Activated naive CD8-positive, alpha-beta T cell treated with anti-CD3 and anti-CD28 coated beads for 36 hours (primary cell): ENCODE data around the gene SLC6A3. TPM values are rescaled to one million over a fixed set of nuclear protein-coding genes. Genes with fewer than 3 reads are reported as not detected.
A peak's percentile ranks its signal among the peaks of the same experiment; 100 is the strongest.

Experiments used
- DNase-seq: peaks from one replicate; pipeline ENCODE4 v3.0.0; 2021
- H3K27ac Mint-ChIP-seq: one replicate; pipeline ENCODE4 v1.8.0; 2022; ENCODE audit warnings: mild to moderate bottlenecking, moderate library complexity, mixed read lengths
- H3K27me3 Mint-ChIP-seq: one replicate; pipeline ENCODE4 v1.8.0; 2022; ENCODE audit warnings: mild to moderate bottlenecking, mixed read lengths
- H3K36me3 Mint-ChIP-seq: one replicate; pipeline ENCODE4 v1.8.0; 2021; ENCODE audit warnings: mild to moderate bottlenecking, mixed read lengths
- H3K4me1 Mint-ChIP-seq: one replicate; pipeline ENCODE4 v1.8.0; 2021; ENCODE audit warnings: mixed read lengths
- H3K4me3 Mint-ChIP-seq: one replicate; pipeline ENCODE4 v1.8.0; 2022; ENCODE audit warnings: mild to moderate bottlenecking, moderate library complexity, mixed read lengths
- H3K9me3 Mint-ChIP-seq: one replicate; pipeline ENCODE4 v1.8.0; 2022; ENCODE audit warnings: mixed read lengths
- total RNA-seq, 2 experiments: library from RNA; stranded (reverse); gene quantifications; one replicate each; pipeline ENCODE4 v1.2.3, GENCODE V29; 2021

Gene SLC6A3
- total RNA-seq, 2 experiments from 2014 or later: not detected

DNA sequence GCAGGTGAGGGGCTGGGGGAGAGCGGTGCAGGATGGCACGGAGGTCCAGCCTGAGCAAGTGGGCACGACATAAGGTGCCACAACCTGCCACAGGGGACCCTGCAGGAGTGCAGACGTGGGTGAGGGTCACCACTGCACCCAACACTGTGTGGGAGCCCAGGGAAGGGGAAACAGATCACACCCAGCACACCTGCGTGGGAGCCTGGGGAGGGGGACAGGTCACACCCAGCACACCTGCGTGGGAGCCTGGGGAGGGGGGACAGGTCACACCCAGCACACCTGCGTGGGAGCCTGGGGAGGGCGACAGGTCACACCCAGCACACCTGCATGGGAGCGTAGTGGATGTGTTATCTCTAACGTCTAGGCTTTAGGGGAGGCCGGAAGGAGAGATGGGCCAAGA lies 53.0 kb downstream of the SLC6A3 start:
- Mint-ChIP-seq H3K9me3 (no peaks in the 10 kb centered on the region), H3K4me1 (peaks cover 2% of the 10 kb centered on the region), H3K27ac (no peak overlapping the region), H3K27me3 (peaks cover 16% of the 10 kb centered on the region), H3K4me3 (no peak overlapping the region), H3K36me3 (no peaks in the 10 kb centered on the region)
- no peak for DNase-seq

DNA sequence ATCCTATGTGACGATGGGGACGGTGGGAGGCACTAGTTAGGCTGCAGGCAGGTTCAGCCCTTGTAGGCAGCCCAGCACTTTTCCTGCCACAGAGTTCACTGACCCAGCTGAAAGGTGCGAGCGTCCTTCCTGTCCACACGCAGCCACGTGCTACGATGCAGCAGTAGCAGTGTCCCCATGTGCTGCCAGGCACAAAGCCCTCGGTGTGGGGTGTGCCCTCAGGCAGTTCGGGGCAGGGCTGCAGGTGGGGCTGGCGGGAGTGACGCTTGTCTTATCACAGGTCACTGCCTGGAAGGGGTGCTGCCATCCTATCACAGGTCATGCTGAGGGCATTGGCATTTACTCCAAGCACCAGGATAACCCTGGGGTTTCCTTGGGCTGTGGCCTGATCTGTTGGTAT lies 53.5 kb downstream of the SLC6A3 start:
- no peak for DNase-seq
- H3K9me3 Mint-ChIP-seq: no peaks in the 10 kb centered on the region
- H3K4me3 Mint-ChIP-seq: no peak overlapping the region
- H3K36me3 Mint-ChIP-seq: no peaks in the 10 kb centered on the region
- H3K27me3 Mint-ChIP-seq: peaks cover 16% of the 10 kb centered on the region
- H3K27ac Mint-ChIP-seq: no peak overlapping the region
- peaks cover 6% of the 10 kb centered on the region for H3K4me1 Mint-ChIP-seq

DNA sequence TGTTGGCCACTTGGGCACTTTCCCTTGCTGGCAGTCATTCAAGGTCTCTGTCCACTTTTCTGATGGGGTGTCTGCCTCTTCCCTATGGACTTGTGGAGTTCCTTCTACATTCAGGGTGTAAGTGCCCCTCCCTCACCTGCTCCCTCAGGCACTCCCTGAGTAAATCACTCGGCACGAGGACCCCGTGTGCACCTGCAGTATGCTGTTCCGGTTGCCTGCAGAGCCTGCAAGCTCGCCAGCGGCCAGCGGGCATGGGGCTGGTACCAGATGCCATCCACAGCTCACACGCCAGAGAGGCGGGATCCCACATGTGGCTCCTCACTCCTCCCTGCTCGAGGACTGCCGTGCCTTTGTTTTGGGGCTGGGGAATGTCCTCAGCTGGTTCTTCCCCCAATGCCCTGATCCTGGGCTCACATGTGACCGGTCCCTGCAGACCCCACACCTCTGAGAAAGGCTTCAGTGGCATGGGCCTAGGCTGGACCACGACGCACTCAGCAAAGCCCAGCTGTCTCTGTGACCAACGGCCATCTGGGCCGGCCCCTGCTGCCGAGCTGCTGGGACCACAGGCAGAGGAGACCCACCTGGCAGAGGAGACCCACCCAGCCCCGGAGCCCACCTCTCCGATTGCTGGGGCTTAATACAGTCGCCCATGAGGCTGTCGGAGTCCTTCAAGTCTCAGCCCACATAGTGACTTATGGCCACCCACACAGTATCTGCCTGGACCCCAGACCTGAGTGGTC lies 54.2 kb downstream of the SLC6A3 start:
- Mint-ChIP-seq H3K27ac (no peak overlapping the region), H3K27me3 (peaks cover 16% of the 10 kb centered on the region), H3K36me3 (no peaks in the 10 kb centered on the region), H3K4me3 (no peak overlapping the region), H3K4me1 (peaks cover 7% of the 10 kb centered on the region), H3K9me3 (no peaks in the 10 kb centered on the region)
- DNase-seq: no peak

DNA sequence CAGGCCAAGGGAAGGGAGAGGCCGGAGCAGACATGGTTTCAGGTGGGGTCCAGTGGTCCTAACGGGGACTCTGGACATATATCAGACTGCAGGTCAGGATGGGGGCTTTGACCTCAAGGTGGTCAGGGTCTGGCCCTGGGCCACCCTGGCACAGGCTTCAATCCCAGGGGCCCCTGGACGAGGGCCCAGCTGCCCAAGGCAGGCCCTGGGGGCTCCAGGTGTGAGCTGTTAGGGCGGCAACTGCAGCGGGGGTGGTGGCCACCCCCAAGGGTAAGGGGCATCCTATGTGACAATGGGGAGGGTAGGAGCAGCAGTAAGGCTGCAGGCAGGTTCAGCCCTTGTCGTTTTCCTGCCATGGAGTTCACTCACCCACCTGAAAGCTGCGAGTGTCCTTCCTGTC lies 54.9 kb downstream of the SLC6A3 start:
- Mint-ChIP-seq H3K27me3 (peaks cover 12% of the 10 kb centered on the region), H3K9me3 (no peaks in the 10 kb centered on the region), H3K4me1 (peaks cover 11% of the 10 kb centered on the region), H3K4me3 (no peak overlapping the region), H3K36me3 (no peaks in the 10 kb centered on the region), H3K27ac (no peak overlapping the region)
- DNase-seq: no peak

GRCh38 chr5:1388383-1388967 lies 56.8 kb downstream of the SLC6A3 start:
- Mint-ChIP-seq H3K4me3 (no peak overlapping the region), H3K9me3 (no peaks in the 10 kb centered on the region), H3K4me1 (peaks cover 13% of the 10 kb centered on the region), H3K27ac (no peak overlapping the region), H3K36me3 (no peaks in the 10 kb centered on the region), H3K27me3 (peaks cover 2% of the 10 kb centered on the region)
- no peak for DNase-seq

GRCh38 chr5:1387876-1388275 lies 57.4 kb downstream of the SLC6A3 start:
- Mint-ChIP-seq H3K4me3 (no peak overlapping the region), H3K9me3 (no peaks in the 10 kb centered on the region), H3K36me3 (no peaks in the 10 kb centered on the region)

GRCh38 chr5:1387059-1387755 lies 58.0 kb downstream of the SLC6A3 start:
- no peaks in the 10 kb centered on the region for H3K9me3 Mint-ChIP-seq
- no peaks in the 10 kb centered on the region for H3K36me3 Mint-ChIP-seq
- no peak for DNase-seq
- peak overlapping the region; percentile 90 for H3K27ac Mint-ChIP-seq
- H3K4me3 Mint-ChIP-seq: peak overlapping the region; percentile 90
- H3K4me1 Mint-ChIP-seq: peaks cover 13% of the 10 kb centered on the region
- H3K27me3 Mint-ChIP-seq: peaks cover 2% of the 10 kb centered on the region

More at GRCh38 chr5:1387876-1388275, 57.4 kb downstream of the SLC6A3 start:
- H3K27me3 Mint-ChIP-seq: peaks cover 2% of the 10 kb centered on the region
- DNase-seq: no peak
- peaks cover 13% of the 10 kb centered on the region for H3K4me1 Mint-ChIP-seq
- H3K27ac Mint-ChIP-seq: no peak overlapping the region

DNA sequence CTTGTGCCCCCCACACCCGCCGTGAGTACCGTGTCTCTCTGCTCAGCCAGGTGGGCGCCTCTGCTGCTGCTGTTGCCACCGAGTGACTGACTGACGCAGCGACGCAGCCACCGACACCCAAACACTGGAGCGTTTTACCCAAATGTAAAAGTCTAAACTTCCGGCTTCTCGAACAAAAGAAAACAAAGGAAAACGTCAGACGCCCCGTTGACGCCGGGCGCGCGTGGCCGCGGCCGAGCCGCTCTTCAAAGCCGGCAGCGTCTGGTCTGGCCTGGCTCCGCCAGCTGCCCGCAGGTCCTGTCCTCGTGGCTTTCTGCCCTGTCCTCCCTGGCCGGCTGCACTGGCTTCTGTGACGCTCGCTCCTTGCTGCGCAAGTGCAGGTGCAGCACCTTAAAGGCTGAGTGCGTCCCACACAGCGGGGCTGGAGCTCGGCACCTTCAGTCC lies 58.9 kb downstream of the SLC6A3 start:
- H3K27me3 Mint-ChIP-seq: no peaks in the 10 kb centered on the region
- no peaks in the 10 kb centered on the region for H3K36me3 Mint-ChIP-seq
- peak overlapping the region; percentile 90 for H3K27ac Mint-ChIP-seq
- H3K9me3 Mint-ChIP-seq: no peaks in the 10 kb centered on the region
- peaks cover 13% of the 10 kb centered on the region for H3K4me1 Mint-ChIP-seq
- H3K4me3 Mint-ChIP-seq: peak overlapping the region; percentile 90
- peak; percentile 62 for DNase-seq

DNA sequence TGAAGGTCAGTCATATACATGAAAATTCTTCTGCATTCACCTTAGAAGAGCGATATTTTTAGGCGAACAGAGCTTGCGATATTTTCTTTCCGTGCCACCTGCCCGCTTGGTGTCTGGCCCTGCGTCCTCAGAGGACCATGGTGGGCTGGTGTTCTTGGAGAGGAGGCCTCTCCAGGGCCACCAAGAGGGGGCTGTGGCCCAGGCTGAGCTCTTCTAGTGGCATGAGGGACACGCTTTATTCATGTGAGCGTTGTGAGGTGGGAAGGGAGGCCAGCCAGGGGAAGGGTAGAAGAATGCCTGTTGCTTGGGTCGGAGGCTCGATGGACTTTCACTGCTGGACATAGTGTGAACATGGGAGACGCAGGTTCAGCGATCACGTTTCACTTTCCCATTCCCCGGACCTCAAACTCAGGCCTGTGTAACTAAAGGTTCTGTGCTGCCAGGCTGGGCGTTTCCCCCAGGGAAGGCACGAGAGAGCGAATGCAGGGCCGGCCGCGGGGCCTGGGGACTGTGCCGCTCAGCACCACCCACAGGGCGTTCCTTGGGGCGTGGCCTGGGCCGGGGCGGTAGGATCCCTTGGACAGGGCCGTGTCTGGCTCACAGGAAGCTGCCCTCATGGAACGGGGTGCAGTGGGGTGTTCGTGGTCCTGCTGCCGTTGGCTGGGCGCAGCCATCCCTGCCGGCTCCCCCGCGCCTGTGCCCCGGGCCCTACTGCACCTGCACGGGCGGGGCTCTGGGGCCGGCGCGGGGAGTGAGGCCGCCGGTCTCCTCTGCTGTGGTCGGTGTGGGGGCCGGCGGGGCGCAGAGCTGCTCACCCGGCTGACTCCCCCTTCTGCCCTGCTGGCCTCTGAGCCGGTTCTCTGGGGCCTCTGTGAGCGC lies 59.6 kb downstream of the SLC6A3 start:
- Mint-ChIP-seq H3K36me3 (no peaks in the 10 kb centered on the region), H3K27ac (peak overlapping the region; percentile 90), H3K4me3 (peak overlapping the region; percentile 90), H3K27me3 (no peaks in the 10 kb centered on the region), H3K9me3 (no peaks in the 10 kb centered on the region), H3K4me1 (peaks cover 13% of the 10 kb centered on the region)
- DNase-seq: peak; percentile 84

DNA sequence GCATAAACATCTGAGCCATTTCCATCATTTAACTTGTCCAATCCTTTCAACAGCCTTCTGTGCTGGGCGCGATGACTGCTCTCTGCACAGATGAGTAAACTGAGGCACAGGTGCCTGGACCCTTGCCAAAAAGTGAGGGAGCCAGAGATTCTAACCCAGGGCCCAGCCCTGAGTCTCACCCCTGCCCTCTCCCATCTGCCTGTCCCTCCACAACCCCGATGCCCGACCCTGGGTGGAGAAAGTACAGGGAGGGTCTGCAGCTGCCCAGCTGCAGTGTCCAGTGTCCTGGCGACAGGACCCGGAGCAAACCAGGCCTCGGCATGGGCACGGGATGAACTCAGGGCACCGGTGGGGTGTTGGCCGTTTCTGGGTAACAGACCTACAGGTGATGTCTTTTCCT lies 60.7 kb downstream of the SLC6A3 start:
- no peak for DNase-seq
- Mint-ChIP-seq H3K4me1 (peaks cover 14% of the 10 kb centered on the region), H3K27me3 (no peaks in the 10 kb centered on the region), H3K9me3 (no peaks in the 10 kb centered on the region), H3K27ac (no peak overlapping the region), H3K4me3 (no peak overlapping the region), H3K36me3 (no peaks in the 10 kb centered on the region)

DNA sequence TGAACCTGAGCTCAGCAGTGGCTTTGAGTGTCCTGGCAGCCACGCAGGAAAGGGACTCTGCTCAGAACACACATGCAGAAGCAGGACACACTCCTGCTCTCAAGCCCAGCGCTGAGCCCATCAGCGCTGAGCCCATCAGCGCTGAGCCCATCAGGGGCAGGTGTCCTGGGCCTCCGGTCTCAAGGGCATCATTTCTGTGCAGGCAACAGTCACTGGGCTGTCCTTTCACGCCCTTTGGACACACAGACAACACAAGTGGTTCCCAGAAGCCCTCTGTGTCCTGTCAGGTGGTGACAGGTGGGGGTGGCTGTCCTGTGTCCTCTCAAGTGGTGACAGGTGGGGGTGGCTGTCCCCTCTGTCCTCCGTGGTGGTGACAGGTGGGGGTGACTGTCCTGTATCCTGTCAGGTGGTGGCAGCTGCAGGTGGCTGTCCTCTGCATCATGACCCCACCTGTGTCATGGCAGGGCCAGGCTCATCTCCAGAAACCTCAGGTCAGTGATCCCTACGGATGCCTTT lies 61.3 kb downstream of the SLC6A3 start:
- Mint-ChIP-seq H3K27ac (no peak overlapping the region), H3K27me3 (no peaks in the 10 kb centered on the region), H3K4me3 (no peak overlapping the region), H3K4me1 (peaks cover 14% of the 10 kb centered on the region), H3K36me3 (no peaks in the 10 kb centered on the region), H3K9me3 (no peaks in the 10 kb centered on the region)
- no peak for DNase-seq

DNA sequence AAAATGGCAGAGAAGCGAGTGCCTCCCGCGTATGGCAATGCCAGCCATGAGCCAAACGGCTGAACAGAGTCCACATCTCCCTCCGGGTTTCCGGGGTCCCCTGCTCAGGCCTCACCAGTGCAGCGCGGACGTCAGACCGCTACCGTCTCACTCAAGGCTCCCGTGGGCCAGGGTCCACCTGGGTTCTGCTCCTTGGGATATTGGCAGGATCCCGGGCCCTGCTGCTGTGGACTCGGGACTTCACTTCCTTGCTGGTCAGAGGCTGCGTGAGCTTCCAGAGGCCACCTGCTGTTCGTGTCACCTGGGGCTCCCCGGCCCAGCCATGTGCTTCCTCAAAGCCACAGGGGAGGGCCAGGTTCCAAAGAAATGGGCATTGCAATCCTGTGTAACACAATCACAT lies 61.9 kb downstream of the SLC6A3 start:
- Mint-ChIP-seq H3K4me3 (no peak overlapping the region), H3K4me1 (peaks cover 14% of the 10 kb centered on the region), H3K36me3 (no peaks in the 10 kb centered on the region), H3K27ac (no peak overlapping the region), H3K27me3 (no peaks in the 10 kb centered on the region), H3K9me3 (no peaks in the 10 kb centered on the region)
- no peak for DNase-seq

DNA sequence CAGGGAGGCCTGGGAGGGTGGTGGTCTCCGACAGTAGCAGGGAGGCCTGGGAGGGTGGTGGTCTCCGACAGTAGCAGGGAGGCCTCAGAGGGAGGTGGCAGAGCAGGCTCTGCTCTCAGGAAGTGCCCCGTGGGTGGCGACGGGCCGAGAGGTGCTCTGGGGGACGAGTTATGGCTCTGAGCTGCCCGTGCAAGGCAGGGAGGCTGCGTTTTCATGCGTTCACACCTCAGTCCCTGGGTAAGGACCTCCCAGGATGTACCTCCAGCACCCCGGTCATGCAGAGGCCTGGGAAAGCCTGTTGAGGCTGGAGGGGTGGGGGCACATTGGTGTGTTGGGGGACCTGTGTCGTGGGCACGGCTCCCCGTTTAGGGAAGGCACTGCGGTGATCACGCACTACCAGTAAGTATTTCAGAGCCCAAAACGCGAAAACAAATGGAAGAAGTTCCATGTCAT lies 63.0 kb downstream of the SLC6A3 start:
- no peak for DNase-seq
- Mint-ChIP-seq H3K27ac (no peak overlapping the region), H3K27me3 (no peaks in the 10 kb centered on the region), H3K4me3 (no peak overlapping the region), H3K36me3 (no peaks in the 10 kb centered on the region), H3K9me3 (no peaks in the 10 kb centered on the region), H3K4me1 (peaks cover 12% of the 10 kb centered on the region)

- no peaks in the 10 kb centered on the region for H3K36me3 Mint-ChIP-seq
- H3K4me1 Mint-ChIP-seq: peaks cover 8% of the 10 kb centered on the region
- DNase-seq: no peak
- H3K27me3 Mint-ChIP-seq: no peaks in the 10 kb centered on the region
- H3K27ac Mint-ChIP-seq: no peak overlapping the region
- H3K4me3 Mint-ChIP-seq: no peak overlapping the region
- H3K9me3 Mint-ChIP-seq: no peaks in the 10 kb centered on the region
These were observed 63.6 kb downstream of the SLC6A3 start for GRCh38 chr5:1381370-1382247.
